ENCODE results near the gene PHLDB2.

GRCh38 chr3:111885578-111885977 lies 26.5 kb downstream of the PHLDB2 start:
- TF ChIP-seq CTCF (IDR thresholded peaks at IDR 0.05) = no peak
- TF ChIP-seq POLR2A (IDR thresholded peaks at IDR 0.05) = no peak

Data from heart left ventricle (tissue), 13 donors.